B cell (primary cell): ENCODE measurements around the gene SPCS1. TPM values are rescaled to one million over a fixed set of nuclear protein-coding genes. Genes with fewer than 3 reads are reported as not detected.

Experiments
- ATAC-seq: fragments of 200-7000 bp; cut with Tn5 transposase; one replicate; pipeline ENCODE4 v1.10.0; 2021; ENCODE audit warnings: low read depth, mild to moderate bottlenecking, moderate number of reproducible peaks, moderate library complexity
- CTCF ChIA-PET: fragments of 350-600 bp; sonication (Branson Sonifier 250); formaldehyde crosslinking; loops from one replicate; lab custom pipeline; 2021; ENCODE audit warnings: antibody characterized with exemption, inconsistent platforms; lab: Charles Lee
- POLR2A ChIA-PET: fragments of 350-600 bp; sonication (Branson Sonifier 250); formaldehyde crosslinking; loops from one replicate; lab custom pipeline; 2021; ENCODE audit warnings: antibody characterized with exemption; lab: Charles Lee
- DNase-seq: peaks from one replicate; pipeline ENCODE4 v3.0.0; 2013
- H2AFZ ChIP-seq: 2 replicates; pipeline ENCODE4 v1.6.1; 2012; ENCODE audit warnings: mild to moderate bottlenecking, low read depth, low read length; ENCODE audit not compliant: insufficient read depth, poor library complexity, severe bottlenecking
- H3K27ac ChIP-seq, 2 donors: 1 replicate in 1 of 2; 2 replicates in 1 of 2; pipeline ENCODE4 v1.5.1; 2012 to 2013; ENCODE audit warnings: low read length in 2 of 2, mild to moderate bottlenecking in 2 of 2, moderate library complexity in 1 of 2
- H3K27me3 ChIP-seq, 4 experiments: fragments of 200-600 bp in 1 of 4; sonication (generic) in 1 of 4; replicated peaks in 1 of 4; 1 replicate in 2 of 4; 2 replicates in 2 of 4; pipeline versions ENCODE4 v1.6.1 to v1.7.0; 2013 to 2016; ENCODE audit warnings: low read length in 3 of 4, mild to moderate bottlenecking in 2 of 4, mixed read lengths in 1 of 4, moderate library complexity in 1 of 4; ENCODE audit not compliant: insufficient read depth in 4 of 4, control insufficient read depth in 3 of 4; ENCODE audit errors: control extremely low read depth in 1 of 4
- H3K36me3 ChIP-seq, 2 experiments: replicated peaks in 1 of 2; 1 replicate in 1 of 2; 2 replicates in 1 of 2; pipeline versions ENCODE4 v1.6.1 to v1.7.1; 2013; ENCODE audit warnings: low read length in 1 of 2; ENCODE audit not compliant: insufficient read depth in 2 of 2, control insufficient read depth in 1 of 2; ENCODE audit errors: control extremely low read depth in 1 of 2, extremely low read depth in 1 of 2
- H3K4me1 ChIP-seq, 2 donors: fragments of 200-600 bp in 1 of 2; sonication (generic) in 1 of 2; 1 replicate in 1 of 2; 2 replicates in 1 of 2; pipeline versions ENCODE4 v1.5.1 to v1.6.1; 2013 to 2017; ENCODE audit warnings: low read length in 2 of 2; ENCODE audit not compliant: control insufficient read depth in 2 of 2, insufficient read depth in 2 of 2
- H3K4me2 ChIP-seq: replicated peaks from 2 replicates; pipeline ENCODE3; 2012; ENCODE audit warnings: mild to moderate bottlenecking, low read depth, low read length; ENCODE audit not compliant: poor library complexity, severe bottlenecking
- H3K4me3 ChIP-seq, 5 experiments: fragments of 200-600 bp in 1 of 5; sonication (generic) in 1 of 5; 1 replicate in 3 of 5; 2 replicates in 2 of 5; pipeline versions ENCODE4 v1.5.1 to v1.7.0; 2011 to 2016; ENCODE audit warnings: low read length in 4 of 5, mild to moderate bottlenecking in 4 of 5, low read depth in 2 of 5, control low read depth in 1 of 5, moderate library complexity in 1 of 5; ENCODE audit not compliant: insufficient read depth in 1 of 5; ENCODE audit errors: control extremely low read depth in 1 of 5, extremely low read depth in 1 of 5
- H3K79me2 ChIP-seq: fragments of 200-600 bp; sonication (generic); one replicate; pipeline ENCODE4 v1.6.0; 2016; ENCODE audit warnings: low read length; ENCODE audit not compliant: control insufficient read depth, insufficient read depth
- H3K9ac ChIP-seq: fragments of 200-600 bp; sonication (generic); 2 replicates; pipeline ENCODE4 v1.6.1; 2017; ENCODE audit warnings: mild to moderate bottlenecking, low read length, moderate library complexity
- H3K9me3 ChIP-seq, 3 donors: one replicate each; pipeline versions ENCODE4 v1.6.1 to v1.7.1; 2013; ENCODE audit warnings: low read length in 2 of 3; ENCODE audit not compliant: control insufficient read depth in 2 of 3, insufficient read depth in 1 of 3; ENCODE audit errors: control extremely low read depth in 1 of 3
- H4K20me1 ChIP-seq: 2 replicates; pipeline ENCODE4 v1.6.0; 2012; ENCODE audit warnings: mild to moderate bottlenecking, low read length; ENCODE audit not compliant: insufficient read depth, control insufficient read depth, poor library complexity, severe bottlenecking
- H3K27ac Mint-ChIP-seq: one replicate; pipeline ENCODE4 v1.8.0; 2021; ENCODE audit warnings: mixed read lengths
- H3K27me3 Mint-ChIP-seq: one replicate; pipeline ENCODE4 v1.8.0; 2021; ENCODE audit warnings: mixed read lengths
- H3K4me1 Mint-ChIP-seq: one replicate; pipeline ENCODE4 v1.8.0; 2021; ENCODE audit warnings: mixed read lengths
- H3K4me3 Mint-ChIP-seq: one replicate; pipeline ENCODE4 v1.8.0; 2021; ENCODE audit warnings: mixed read lengths
- H3K9me3 Mint-ChIP-seq: one replicate; pipeline ENCODE4 v1.8.0; 2022; ENCODE audit warnings: mixed read lengths; ENCODE audit not compliant: insufficient read depth
- CTCF ChIP-seq: fragments of 200-600 bp; IDR thresholded peaks from one replicate; pipeline ENCODE4 v1.8.0; 2022; ENCODE audit warnings: antibody characterized with exemption, mild to moderate bottlenecking
- EZH2 ChIP-seq: IDR thresholded peaks from 2 replicates; pipeline ENCODE4 v1.6.1; 2012; ENCODE audit warnings: borderline replicate concordance, low read depth, mild to moderate bottlenecking, moderate library complexity, low read length; ENCODE audit not compliant: insufficient read depth, poor library complexity, severe bottlenecking
- WGBS: methylation state at CpG from one replicate; pipeline ENCODE4 v1.1.5; 2013; ENCODE audit warnings: missing lambda C conversion rate; ENCODE audit not compliant: insufficient coverage; 5-methylcytosine and 5-hydroxymethylcytosine counted together
- intact Hi-C: fragments of 100-400 bp; cut with micrococcal nuclease; formaldehyde crosslinking; loops from one replicate; pipeline ENCODE4 v1.10.0; 2022
- polyA plus RNA-seq: library from polyadenylated mRNA; depleted of rRNA; stranded (reverse); fragments of >200 nt; gene quantifications from 2 replicates; pipeline ENCODE4 v1.2.3, GENCODE V29; 2012
- total RNA-seq, 2 donors: library from RNA; stranded (reverse); fragments of 120-200 nt in 1 of 2; gene quantifications; 1 replicate in 1 of 2; 2 replicates in 1 of 2; pipeline versions ENCODE4 v1.2.3 to v1.2.4, GENCODE V29; 2013 to 2022

The SPCS1 gene
- total and polyA plus RNA-seq, 2 donors (not counting 1 experiment from before 2014, with no cell fraction given): 64.5 to 82.2 TPM

GRCh38 chr3:52743152-52743551 lies 37.2 kb downstream of the SPCS1 start:
- CTCF ChIA-PET: interaction anchor here (1.0 to 3.2 kb wide), 7 partner anchors 15 to 329 kb away, joined by 3 to 18 read pairs (median 6); no protein-coding TSS in a partner anchor
- Histone ChIP-seq H3K27ac (no peak overlapping the region), H3K4me1 (no peaks in the 10 kb centered on the region), H4K20me1 (no peaks in the 10 kb centered on the region), H3K4me3 (no peak overlapping the region), H3K9ac (no peak overlapping the region), H3K4me2 (no peak overlapping the region), H3K79me2 (no peaks in the 10 kb centered on the region), H3K36me3 (peaks cover 8 to 41% of the 10 kb centered on the region in 2 experiments), H2AFZ (no peak overlapping the region), H3K27me3 (no peaks in the 10 kb centered on the region), H3K9me3 (no peaks in the 10 kb centered on the region)
- no peak for DNase-seq
- WGBS: 96% methylated on average over 4 of the region's 5 CpGs
- Mint-ChIP-seq H3K9me3 (no peaks in the 10 kb centered on the region), H3K4me1 (no peaks in the 10 kb centered on the region), H3K27me3 (no peaks in the 10 kb centered on the region), H3K27ac (no peak overlapping the region), H3K4me3 (no peak overlapping the region)
- no peak for ATAC-seq
- intact Hi-C loops: no loop called here
- POLR2A ChIA-PET: no interaction called here
- TF ChIP-seq EZH2: no peak
- no peak for TF ChIP-seq CTCF

- TF ChIP-seq CTCF: no peak
- TF ChIP-seq EZH2: no peak
- no peak overlapping the region for H3K27ac ChIP-seq
- Mint-ChIP-seq H3K27ac (no peak overlapping the region), H3K4me1 (no peaks in the 10 kb centered on the region), H3K9me3 (no peaks in the 10 kb centered on the region), H3K27me3 (no peaks in the 10 kb centered on the region), H3K4me3 (no peak overlapping the region)
- intact Hi-C loops: no loop called here
- H3K9me3 ChIP-seq: no peaks in the 10 kb centered on the region
- DNase-seq (no peak), ATAC-seq (no peak)
- H2AFZ ChIP-seq: no peak overlapping the region
- peaks cover 8 to 45% of the 10 kb centered on the region in 2 experiments for H3K36me3 ChIP-seq
- WGBS: no CpG with 5 or more reads among the region's 2 CpGs
- H4K20me1 ChIP-seq: no peaks in the 10 kb centered on the region
- CTCF ChIA-PET: interaction anchor here (1.0 to 3.2 kb wide), 7 partner anchors 15 to 329 kb away, joined by 3 to 18 read pairs (median 6); no protein-coding TSS in a partner anchor
- no peaks in the 10 kb centered on the region for H3K4me1 ChIP-seq
- H3K9ac ChIP-seq: no peak overlapping the region
- H3K79me2 ChIP-seq: no peaks in the 10 kb centered on the region
- no peak overlapping the region for H3K4me3 ChIP-seq
- H3K27me3 ChIP-seq: no peaks in the 10 kb centered on the region
- POLR2A ChIA-PET: no interaction called here
- no peak overlapping the region for H3K4me2 ChIP-seq
Measured at GRCh38 chr3:52743721-52744120, 37.8 kb downstream of the SPCS1 start.
